Measurements from ENCODE around the gene TMEFF1.

DNA sequence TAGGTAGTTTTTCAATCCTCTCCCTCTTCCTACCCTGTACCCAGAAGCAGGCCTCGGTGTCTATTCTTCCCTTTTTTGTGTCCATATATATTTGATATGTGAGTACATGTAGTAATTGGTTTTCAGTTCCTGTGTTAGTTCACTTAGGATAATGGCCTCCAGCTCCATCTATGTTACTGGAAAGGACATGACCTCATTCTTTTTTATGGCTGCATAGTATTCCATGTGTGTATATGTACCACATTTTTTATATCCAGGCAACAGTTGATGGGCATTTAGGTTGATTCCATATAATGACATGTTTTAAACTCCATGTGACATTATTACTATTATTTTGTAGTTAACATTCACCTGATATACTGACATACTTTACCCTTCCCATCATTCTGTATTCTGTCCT is 154.0 kb downstream of the TMEFF1 start:
- TF ChIP-seq, protein P1, sequence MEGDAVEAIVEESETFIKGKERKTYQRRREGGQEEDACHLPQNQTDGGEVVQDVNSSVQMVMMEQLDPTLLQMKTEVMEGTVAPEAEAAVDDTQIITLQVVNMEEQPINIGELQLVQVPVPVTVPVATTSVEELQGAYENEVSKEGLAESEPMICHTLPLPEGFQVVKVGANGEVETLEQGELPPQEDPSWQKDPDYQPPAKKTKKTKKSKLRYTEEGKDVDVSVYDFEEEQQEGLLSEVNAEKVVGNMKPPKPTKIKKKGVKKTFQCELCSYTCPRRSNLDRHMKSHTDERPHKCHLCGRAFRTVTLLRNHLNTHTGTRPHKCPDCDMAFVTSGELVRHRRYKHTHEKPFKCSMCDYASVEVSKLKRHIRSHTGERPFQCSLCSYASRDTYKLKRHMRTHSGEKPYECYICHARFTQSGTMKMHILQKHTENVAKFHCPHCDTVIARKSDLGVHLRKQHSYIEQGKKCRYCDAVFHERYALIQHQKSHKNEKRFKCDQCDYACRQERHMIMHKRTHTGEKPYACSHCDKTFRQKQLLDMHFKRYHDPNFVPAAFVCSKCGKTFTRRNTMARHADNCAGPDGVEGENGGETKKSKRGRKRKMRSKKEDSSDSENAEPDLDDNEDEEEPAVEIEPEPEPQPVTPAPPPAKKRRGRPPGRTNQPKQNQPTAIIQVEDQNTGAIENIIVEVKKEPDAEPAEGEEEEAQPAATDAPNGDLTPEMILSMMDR (IDR thresholded peaks at IDR 0.05): no peak
- no peak for TF ChIP-seq POLR2A (IDR thresholded peaks at IDR 0.05)
